ENCODE data around the gene DMWD.

- TF ChIP-seq POLR2AphosphoS5 (IDR thresholded peaks at IDR 0.05; ENCODE audit: low read depth, low read length) (no peak), POLR2A (IDR thresholded peaks at IDR 0.05; ENCODE audit: low read depth, low read length) (no peak)
Measured at GRCh38 chr19:45809643-45810159, 17.1 kb upstream of the DMWD start.

All from GM12892 (cell line).